NCI-H446 (cell line): ENCODE data around the gene LRRTM4.
"Not testable (repeated sequence)": the region's sequence is repeated elsewhere in the genome, so short reads cannot be mapped to it uniquely, and the experiment has no call there.

Experiments
- DNase-seq, 2 experiments: peaks; one replicate each; lab custom pipeline; 2025; lab: John Stamatoyannopoulos, UW

LRRTM4 gene

GRCh38 chr2:77164021-77164420, 358.2 kb downstream of the LRRTM4 start:
- not testable (repeated sequence) for DNase-seq

- no peak for DNase-seq
Observed at GRCh38 chr2:77161009-77161408, 361.2 kb downstream of the LRRTM4 start.

GRCh38 chr2:77156599-77156998, 365.6 kb downstream of the LRRTM4 start:
- no peak for DNase-seq

GRCh38 chr2:77155511-77155910, 366.7 kb downstream of the LRRTM4 start:
- no peak for DNase-seq

GRCh38 chr2:77149565-77149964, 372.6 kb downstream of the LRRTM4 start:
- DNase-seq, result no peak

- DNase-seq, result no peak
Observed at GRCh38 chr2:77147153-77147552, 375.0 kb downstream of the LRRTM4 start.

GRCh38 chr2:77144772-77145171, 377.4 kb downstream of the LRRTM4 start:
- DNase-seq, result no peak

- DNase-seq, result no peak
Observed at GRCh38 chr2:77142141-77142540, 380.0 kb downstream of the LRRTM4 start.

- DNase-seq, result not testable (repeated sequence)
Observed at GRCh38 chr2:77128479-77128878, 393.7 kb downstream of the LRRTM4 start.

GRCh38 chr2:77127345-77127744, 394.8 kb downstream of the LRRTM4 start:
- no peak for DNase-seq

- DNase-seq, result no peak
Observed at GRCh38 chr2:77121518-77121917, 400.7 kb downstream of the LRRTM4 start.

GRCh38 chr2:77119333-77119732, 402.8 kb downstream of the LRRTM4 start:
- no peak for DNase-seq

GRCh38 chr2:77108915-77109314, 413.3 kb downstream of the LRRTM4 start:
- DNase-seq, result no peak

GRCh38 chr2:77105008-77105407, 417.2 kb downstream of the LRRTM4 start:
- no peak for DNase-seq

- DNase-seq, result no peak
Observed at GRCh38 chr2:77104554-77104953, 417.6 kb downstream of the LRRTM4 start.

- no peak for DNase-seq
Observed at GRCh38 chr2:77102927-77103326, 419.2 kb downstream of the LRRTM4 start.

GRCh38 chr2:77101796-77102452, 420.3 kb downstream of the LRRTM4 start:
- no peak for DNase-seq

GRCh38 chr2:77099961-77100360, 422.2 kb downstream of the LRRTM4 start:
- no peak for DNase-seq

GRCh38 chr2:77095525-77095924, 426.7 kb downstream of the LRRTM4 start:
- DNase-seq, result not testable (repeated sequence)

- DNase-seq, result no peak
Observed at GRCh38 chr2:77095096-77095495, 427.1 kb downstream of the LRRTM4 start.

- DNase-seq, result not testable (repeated sequence)
Observed at GRCh38 chr2:77088424-77088823, 433.8 kb downstream of the LRRTM4 start.

- DNase-seq, result no peak
Observed at GRCh38 chr2:77087987-77088414, 434.2 kb downstream of the LRRTM4 start.

- DNase-seq, result no peak
Observed at GRCh38 chr2:77086478-77086877, 435.7 kb downstream of the LRRTM4 start.

- DNase-seq, result no peak
Observed at GRCh38 chr2:77086051-77086450, 436.1 kb downstream of the LRRTM4 start.
